ENCODE data around the gene FAM50A.

The FAM50A gene

DNA sequence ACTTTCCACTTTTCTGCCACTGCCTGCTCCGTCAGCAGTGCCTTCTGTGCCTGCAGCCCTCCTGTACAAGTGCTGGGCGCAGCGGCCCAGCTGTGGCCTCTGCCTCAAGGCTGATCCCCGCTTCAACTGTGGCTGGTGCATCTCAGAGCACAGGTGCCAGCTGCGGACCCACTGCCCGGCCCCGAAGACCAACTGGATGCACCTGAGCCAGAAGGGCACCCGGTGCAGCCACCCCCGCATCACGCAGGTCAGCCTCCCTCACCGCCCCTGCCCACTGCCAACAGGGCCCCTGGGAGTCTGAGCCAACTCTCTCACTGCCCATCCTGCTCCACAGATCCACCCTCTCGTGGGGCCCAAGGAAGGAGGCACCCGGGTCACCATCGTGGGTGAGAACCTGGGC lies 21.7 kb downstream of the FAM50A start:
- H3K27ac ChIP-seq (ENCODE audit: extremely low read depth, low read depth, low read length): no peak overlapping the region
- peaks cover 0 to 97% of the 10 kb centered on the region in 2 experiments; a peak in 1 of 3 replicates for H3K36me3 ChIP-seq (ENCODE audit: control insufficient read depth in 2 of 2, insufficient read depth in 1 of 2, low read length in 2 of 2)
- no peak for TF ChIP-seq ZNF354C (tag by site-specific recombination; IDR thresholded peaks at IDR 0.05; ENCODE audit: borderline replicate concordance, low read depth)
- TF ChIP-seq EGR2 (tag by site-specific recombination; IDR thresholded peaks at IDR 0.05; ENCODE audit: low read depth): no peak
- no peak for TF ChIP-seq ZNF404 (tag by site-specific recombination; IDR thresholded peaks at IDR 0.05)
- TF ChIP-seq YY2 (tag by site-specific recombination; IDR thresholded peaks at IDR 0.05): no peak
- TF ChIP-seq ZNF433 (tag by site-specific recombination; IDR thresholded peaks at IDR 0.05; ENCODE audit: low read depth): no peak
- TF ChIP-seq PRDM1 (tag by site-specific recombination; IDR thresholded peaks at IDR 0.05): no peak
- ChIA-PET POLR2A (interaction anchor here (0.9 kb wide), 1 partner anchor 13 kb away, joined by 4 read pairs; no protein-coding TSS in a partner anchor), CTCF (interaction anchor here (0.6 kb wide), 1 partner anchor 10 kb away, joined by 3 read pairs; no protein-coding TSS in a partner anchor)
- H3K4me3 ChIP-seq (ENCODE audit: low read depth, low read length): no peak overlapping the region
- H3K4me1 ChIP-seq (ENCODE audit: control insufficient read depth, insufficient read depth, low read length): no peaks in the 10 kb centered on the region
- no peaks in the 10 kb centered on the region for H3K9me3 ChIP-seq (ENCODE audit: control insufficient read depth, insufficient read depth, low read depth, low read length)

DNA sequence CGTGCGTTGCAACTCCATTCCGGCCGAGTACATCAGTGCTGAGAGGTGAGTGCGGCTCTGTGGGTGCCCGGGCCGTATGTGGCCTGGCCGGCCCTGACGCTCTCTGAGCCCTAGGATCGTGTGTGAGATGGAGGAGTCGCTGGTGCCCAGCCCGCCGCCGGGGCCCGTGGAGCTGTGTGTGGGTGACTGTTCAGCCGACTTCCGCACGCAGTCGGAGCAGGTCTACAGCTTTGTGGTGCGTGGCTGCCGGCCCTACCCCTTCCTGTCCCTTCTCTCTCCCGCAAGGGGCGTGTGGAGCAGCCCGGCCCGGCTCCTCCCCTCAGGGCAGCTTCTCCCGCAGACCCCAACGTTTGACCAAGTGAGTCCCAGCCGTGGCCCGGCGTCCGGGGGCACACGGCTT lies 22.1 kb downstream of the FAM50A start:
- POLR2A ChIA-PET: interaction anchor here (0.9 kb wide), 1 partner anchor 13 kb away, joined by 4 read pairs; no protein-coding TSS in a partner anchor
- peaks cover 0 to 97% of the 10 kb centered on the region in 2 experiments; a peak in 1 of 3 replicates for H3K36me3 ChIP-seq (ENCODE audit: control insufficient read depth in 2 of 2, insufficient read depth in 1 of 2, low read length in 2 of 2)
- H3K4me1 ChIP-seq (ENCODE audit: control insufficient read depth, insufficient read depth, low read length): no peaks in the 10 kb centered on the region
- no peak for TF ChIP-seq HOXC10 (CRISPR knock-in tag; IDR thresholded peaks at IDR 0.05)
- no peak for TF ChIP-seq ZNF18 (tag by site-specific recombination; IDR thresholded peaks at IDR 0.05)
- TF ChIP-seq OSR2 (tag by site-specific recombination; IDR thresholded peaks at IDR 0.05): no peak
- no peak for TF ChIP-seq ZNF223 (tag by site-specific recombination; IDR thresholded peaks at IDR 0.05)
- no peak for TF ChIP-seq ZNF660 (tag by site-specific recombination; IDR thresholded peaks at IDR 0.05)
- no peak for TF ChIP-seq SP7 (tag by site-specific recombination; IDR thresholded peaks at IDR 0.05)
- no peak for TF ChIP-seq SALL2 (tag by site-specific recombination; IDR thresholded peaks at IDR 0.05; ENCODE audit: borderline replicate concordance)
- no peak overlapping the region for H3K4me3 ChIP-seq (ENCODE audit: low read depth, low read length)
- H3K27ac ChIP-seq (ENCODE audit: extremely low read depth, low read depth, low read length): no peak overlapping the region
- CTCF ChIA-PET: no interaction called here
- H3K9me3 ChIP-seq (ENCODE audit: control insufficient read depth, insufficient read depth, low read depth, low read length): no peaks in the 10 kb centered on the region

DNA sequence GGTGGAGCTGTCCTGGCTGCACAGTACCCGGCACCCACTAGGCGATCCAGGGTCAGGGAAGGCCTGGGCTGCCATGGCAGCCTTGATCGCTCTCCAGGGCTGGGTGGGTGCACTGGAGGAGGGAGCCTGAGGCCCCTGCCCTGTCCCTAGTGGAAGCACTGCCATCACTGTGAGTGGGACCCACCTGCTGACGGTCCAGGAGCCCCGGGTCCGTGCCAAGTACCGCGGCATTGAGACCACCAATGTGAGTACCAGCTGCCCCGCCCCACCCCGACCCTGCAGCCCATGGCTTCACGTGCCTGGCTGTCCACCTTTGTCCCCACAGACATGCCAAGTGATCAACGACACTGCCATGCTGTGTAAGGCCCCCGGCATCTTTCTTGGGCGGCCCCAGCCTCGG lies 23.0 kb downstream of the FAM50A start:
- H3K4me3 ChIP-seq (ENCODE audit: low read depth, low read length): no peak overlapping the region
- H3K9me3 ChIP-seq (ENCODE audit: control insufficient read depth, insufficient read depth, low read depth, low read length): no peaks in the 10 kb centered on the region
- no peaks in the 10 kb centered on the region for H3K4me1 ChIP-seq (ENCODE audit: control insufficient read depth, insufficient read depth, low read length)
- peaks cover 0 to 97% of the 10 kb centered on the region in 2 experiments; a peak in 1 of 3 replicates for H3K36me3 ChIP-seq (ENCODE audit: control insufficient read depth in 2 of 2, insufficient read depth in 1 of 2, low read length in 2 of 2)
- no peak overlapping the region for H3K27ac ChIP-seq (ENCODE audit: extremely low read depth, low read depth, low read length)
- POLR2A ChIA-PET: interaction anchor here (0.6 kb wide), 1 partner anchor 24 kb away, joined by 3 read pairs; no protein-coding TSS in a partner anchor
- TF ChIP-seq ZNF843 (tag by site-specific recombination; IDR thresholded peaks at IDR 0.05): no peak
- CTCF ChIA-PET: no interaction called here

DNA sequence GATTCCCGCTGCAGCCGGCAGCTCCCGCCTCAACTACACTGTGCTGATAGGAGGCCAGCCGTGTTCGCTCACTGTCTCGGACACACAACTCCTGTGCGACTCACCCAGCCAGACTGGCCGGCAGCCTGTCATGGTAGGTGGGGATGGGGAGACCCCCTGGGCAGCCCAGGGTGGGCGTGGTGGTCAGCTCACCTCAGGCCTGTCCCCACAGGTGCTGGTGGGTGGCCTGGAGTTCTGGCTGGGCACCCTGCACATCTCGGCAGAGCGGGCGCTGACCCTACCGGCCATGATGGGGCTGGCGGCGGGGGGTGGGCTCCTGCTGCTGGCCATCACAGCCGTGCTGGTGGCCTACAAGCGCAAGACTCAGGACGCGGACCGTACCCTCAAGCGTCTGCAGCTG lies 23.6 kb downstream of the FAM50A start:
- no peak overlapping the region for H3K4me3 ChIP-seq (ENCODE audit: low read depth, low read length)
- peaks cover 0 to 97% of the 10 kb centered on the region in 2 experiments; a peak in 1 of 3 replicates for H3K36me3 ChIP-seq (ENCODE audit: control insufficient read depth in 2 of 2, insufficient read depth in 1 of 2, low read length in 2 of 2)
- ChIA-PET CTCF (interaction anchor here (0.5 kb wide), 1 partner anchor 522 kb away, joined by 4 read pairs; no protein-coding TSS in a partner anchor), POLR2A (interaction anchor here (1.5 kb wide), 1 partner anchor 8 kb away, joined by 4 read pairs; no protein-coding TSS in a partner anchor)
- H3K4me1 ChIP-seq (ENCODE audit: control insufficient read depth, insufficient read depth, low read length): no peaks in the 10 kb centered on the region
- H3K27ac ChIP-seq (ENCODE audit: extremely low read depth, low read depth, low read length): no peak overlapping the region
- no peaks in the 10 kb centered on the region for H3K9me3 ChIP-seq (ENCODE audit: control insufficient read depth, insufficient read depth, low read depth, low read length)
- TF ChIP-seq, protein P1, sequence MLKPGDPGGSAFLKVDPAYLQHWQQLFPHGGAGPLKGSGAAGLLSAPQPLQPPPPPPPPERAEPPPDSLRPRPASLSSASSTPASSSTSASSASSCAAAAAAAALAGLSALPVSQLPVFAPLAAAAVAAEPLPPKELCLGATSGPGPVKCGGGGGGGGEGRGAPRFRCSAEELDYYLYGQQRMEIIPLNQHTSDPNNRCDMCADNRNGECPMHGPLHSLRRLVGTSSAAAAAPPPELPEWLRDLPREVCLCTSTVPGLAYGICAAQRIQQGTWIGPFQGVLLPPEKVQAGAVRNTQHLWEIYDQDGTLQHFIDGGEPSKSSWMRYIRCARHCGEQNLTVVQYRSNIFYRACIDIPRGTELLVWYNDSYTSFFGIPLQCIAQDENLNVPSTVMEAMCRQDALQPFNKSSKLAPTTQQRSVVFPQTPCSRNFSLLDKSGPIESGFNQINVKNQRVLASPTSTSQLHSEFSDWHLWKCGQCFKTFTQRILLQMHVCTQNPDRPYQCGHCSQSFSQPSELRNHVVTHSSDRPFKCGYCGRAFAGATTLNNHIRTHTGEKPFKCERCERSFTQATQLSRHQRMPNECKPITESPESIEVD (tag by site-specific recombination; IDR thresholded peaks at IDR 0.05): no peak
- TF ChIP-seq, protein P2, sequence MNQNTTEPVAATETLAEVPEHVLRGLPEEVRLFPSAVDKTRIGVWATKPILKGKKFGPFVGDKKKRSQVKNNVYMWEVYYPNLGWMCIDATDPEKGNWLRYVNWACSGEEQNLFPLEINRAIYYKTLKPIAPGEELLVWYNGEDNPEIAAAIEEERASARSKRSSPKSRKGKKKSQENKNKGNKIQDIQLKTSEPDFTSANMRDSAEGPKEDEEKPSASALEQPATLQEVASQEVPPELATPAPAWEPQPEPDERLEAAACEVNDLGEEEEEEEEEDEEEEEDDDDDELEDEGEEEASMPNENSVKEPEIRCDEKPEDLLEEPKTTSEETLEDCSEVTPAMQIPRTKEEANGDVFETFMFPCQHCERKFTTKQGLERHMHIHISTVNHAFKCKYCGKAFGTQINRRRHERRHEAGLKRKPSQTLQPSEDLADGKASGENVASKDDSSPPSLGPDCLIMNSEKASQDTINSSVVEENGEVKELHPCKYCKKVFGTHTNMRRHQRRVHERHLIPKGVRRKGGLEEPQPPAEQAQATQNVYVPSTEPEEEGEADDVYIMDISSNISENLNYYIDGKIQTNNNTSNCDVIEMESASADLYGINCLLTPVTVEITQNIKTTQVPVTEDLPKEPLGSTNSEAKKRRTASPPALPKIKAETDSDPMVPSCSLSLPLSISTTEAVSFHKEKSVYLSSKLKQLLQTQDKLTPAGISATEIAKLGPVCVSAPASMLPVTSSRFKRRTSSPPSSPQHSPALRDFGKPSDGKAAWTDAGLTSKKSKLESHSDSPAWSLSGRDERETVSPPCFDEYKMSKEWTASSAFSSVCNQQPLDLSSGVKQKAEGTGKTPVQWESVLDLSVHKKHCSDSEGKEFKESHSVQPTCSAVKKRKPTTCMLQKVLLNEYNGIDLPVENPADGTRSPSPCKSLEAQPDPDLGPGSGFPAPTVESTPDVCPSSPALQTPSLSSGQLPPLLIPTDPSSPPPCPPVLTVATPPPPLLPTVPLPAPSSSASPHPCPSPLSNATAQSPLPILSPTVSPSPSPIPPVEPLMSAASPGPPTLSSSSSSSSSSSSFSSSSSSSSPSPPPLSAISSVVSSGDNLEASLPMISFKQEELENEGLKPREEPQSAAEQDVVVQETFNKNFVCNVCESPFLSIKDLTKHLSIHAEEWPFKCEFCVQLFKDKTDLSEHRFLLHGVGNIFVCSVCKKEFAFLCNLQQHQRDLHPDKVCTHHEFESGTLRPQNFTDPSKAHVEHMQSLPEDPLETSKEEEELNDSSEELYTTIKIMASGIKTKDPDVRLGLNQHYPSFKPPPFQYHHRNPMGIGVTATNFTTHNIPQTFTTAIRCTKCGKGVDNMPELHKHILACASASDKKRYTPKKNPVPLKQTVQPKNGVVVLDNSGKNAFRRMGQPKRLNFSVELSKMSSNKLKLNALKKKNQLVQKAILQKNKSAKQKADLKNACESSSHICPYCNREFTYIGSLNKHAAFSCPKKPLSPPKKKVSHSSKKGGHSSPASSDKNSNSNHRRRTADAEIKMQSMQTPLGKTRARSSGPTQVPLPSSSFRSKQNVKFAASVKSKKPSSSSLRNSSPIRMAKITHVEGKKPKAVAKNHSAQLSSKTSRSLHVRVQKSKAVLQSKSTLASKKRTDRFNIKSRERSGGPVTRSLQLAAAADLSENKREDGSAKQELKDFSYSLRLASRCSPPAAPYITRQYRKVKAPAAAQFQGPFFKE (tag by site-specific recombination; IDR thresholded peaks at IDR 0.05; ENCODE audit: borderline replicate concordance): no peak
- TF ChIP-seq SCRT2 (tag by site-specific recombination; IDR thresholded peaks at IDR 0.05): no peak
- TF ChIP-seq, protein P3, sequence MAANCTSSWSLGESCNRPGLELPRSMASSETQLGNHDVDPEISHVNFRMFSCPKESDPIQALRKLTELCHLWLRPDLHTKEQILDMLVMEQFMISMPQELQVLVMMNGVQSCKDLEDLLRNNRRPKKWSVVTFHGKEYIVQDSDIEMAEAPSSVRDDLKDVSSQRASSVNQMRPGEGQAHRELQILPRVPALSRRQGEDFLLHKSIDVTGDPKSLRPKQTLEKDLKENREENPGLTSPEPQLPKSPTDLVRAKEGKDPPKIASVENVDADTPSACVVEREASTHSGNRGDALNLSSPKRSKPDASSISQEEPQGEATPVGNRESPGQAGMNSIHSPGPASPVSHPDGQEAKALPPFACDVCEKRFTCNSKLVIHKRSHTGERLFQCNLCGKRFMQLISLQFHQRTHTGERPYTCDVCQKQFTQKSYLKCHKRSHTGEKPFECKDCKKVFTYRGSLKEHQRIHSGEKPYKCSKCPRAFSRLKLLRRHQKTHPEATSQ (tag by site-specific recombination; IDR thresholded peaks at IDR 0.05): no peak
